ENCODE data around the gene RARB. TPM values are rescaled to one million over a fixed set of nuclear protein-coding genes. Genes with fewer than 3 reads are reported as not detected.

Gene RARB
- total RNA-seq, 4 donors from 2014 or later: 2.6 to 11.2 (median 3.4) TPM

DNA sequence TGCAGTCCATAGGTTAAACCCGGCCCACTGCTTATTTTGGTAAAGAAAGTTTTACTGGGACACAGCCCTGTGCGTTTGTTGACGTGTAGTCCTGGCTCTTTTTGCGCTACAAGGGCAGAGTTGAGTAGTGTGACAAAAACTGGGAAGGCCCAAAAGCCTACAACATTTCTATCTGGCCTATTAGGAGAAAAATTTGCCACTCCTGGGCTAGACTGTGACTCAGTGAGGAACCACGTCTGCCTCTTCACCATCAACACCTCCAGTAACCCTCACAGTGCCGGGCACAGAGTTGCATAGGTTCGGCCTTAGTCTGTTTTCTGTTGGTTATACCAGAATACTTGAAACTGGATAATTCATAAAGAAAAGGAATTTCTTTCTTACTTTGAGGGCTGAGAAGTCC lies 126.3 kb downstream of the RARB start:
- TF ChIP-seq, protein P1, sequence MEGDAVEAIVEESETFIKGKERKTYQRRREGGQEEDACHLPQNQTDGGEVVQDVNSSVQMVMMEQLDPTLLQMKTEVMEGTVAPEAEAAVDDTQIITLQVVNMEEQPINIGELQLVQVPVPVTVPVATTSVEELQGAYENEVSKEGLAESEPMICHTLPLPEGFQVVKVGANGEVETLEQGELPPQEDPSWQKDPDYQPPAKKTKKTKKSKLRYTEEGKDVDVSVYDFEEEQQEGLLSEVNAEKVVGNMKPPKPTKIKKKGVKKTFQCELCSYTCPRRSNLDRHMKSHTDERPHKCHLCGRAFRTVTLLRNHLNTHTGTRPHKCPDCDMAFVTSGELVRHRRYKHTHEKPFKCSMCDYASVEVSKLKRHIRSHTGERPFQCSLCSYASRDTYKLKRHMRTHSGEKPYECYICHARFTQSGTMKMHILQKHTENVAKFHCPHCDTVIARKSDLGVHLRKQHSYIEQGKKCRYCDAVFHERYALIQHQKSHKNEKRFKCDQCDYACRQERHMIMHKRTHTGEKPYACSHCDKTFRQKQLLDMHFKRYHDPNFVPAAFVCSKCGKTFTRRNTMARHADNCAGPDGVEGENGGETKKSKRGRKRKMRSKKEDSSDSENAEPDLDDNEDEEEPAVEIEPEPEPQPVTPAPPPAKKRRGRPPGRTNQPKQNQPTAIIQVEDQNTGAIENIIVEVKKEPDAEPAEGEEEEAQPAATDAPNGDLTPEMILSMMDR (IDR thresholded peaks at IDR 0.05): no peak
- DNase-seq (ENCODE audit: low spot score) (no peak), ATAC-seq (ENCODE audit: low FRiP score) (no peak)

- DNase-seq (ENCODE audit: low spot score): no peak
- TF ChIP-seq, protein P1 (IDR thresholded peaks at IDR 0.05): no peak
- ATAC-seq (ENCODE audit: low FRiP score): no peak
Measured at GRCh38 chr3:25555695-25556437, 127.8 kb downstream of the RARB start.

DNA sequence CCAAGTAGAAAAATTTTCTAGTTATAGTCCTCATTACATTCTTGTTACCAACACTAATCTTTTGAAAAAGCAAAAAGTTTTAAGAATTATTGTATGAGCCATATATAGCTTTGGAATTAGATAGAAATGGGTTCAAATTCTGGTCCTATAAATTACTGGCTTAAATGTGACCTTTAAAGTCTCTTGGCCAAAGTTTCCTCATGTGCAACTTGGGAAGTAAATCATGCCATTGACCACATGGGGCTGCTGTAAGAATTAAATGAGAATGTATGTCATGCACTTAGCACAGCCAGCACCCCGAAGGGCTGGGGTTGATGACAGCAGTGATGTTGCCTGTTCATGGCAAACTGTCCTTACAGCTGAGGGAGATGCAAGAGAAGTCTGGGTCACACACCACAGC lies 128.4 kb downstream of the RARB start:
- TF ChIP-seq, protein P1 (IDR thresholded peaks at IDR 0.05): no peak
- ATAC-seq (ENCODE audit: low FRiP score) (no peak), DNase-seq (ENCODE audit: low spot score) (no peak)

DNA sequence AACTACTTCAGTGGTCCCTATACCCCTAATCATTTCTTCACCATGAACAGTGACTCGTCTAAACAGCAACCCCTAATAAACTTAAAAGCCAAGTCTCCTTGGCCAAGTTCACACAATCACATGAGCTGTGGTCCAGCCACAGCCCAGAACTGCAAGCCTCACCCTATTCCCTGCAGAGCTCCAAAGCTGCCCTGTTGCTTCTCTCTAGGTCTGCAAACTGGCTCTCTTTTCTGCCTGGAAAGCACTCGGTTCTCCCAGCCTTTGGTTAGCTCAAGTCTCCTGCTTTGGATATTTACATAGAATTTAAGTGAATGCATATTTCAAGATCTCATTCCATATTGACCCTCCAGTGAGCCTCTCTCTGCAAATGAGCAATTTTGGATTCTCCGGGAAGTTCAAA lies 129.6 kb downstream of the RARB start:
- no peak for ATAC-seq (ENCODE audit: low FRiP score)

GRCh38 chr3:25558121-25558520 lies 130.1 kb downstream of the RARB start:
- ATAC-seq (ENCODE audit: low FRiP score): no peak
- TF ChIP-seq, protein P1 (IDR thresholded peaks at IDR 0.05): no peak
- DNase-seq (ENCODE audit: low spot score): no peak

More for the DNA sequence above, 129.6 kb downstream of the RARB start:
- DNase-seq (ENCODE audit: low spot score): no peak
- TF ChIP-seq, protein P1 (IDR thresholded peaks at IDR 0.05): no peak

DNA sequence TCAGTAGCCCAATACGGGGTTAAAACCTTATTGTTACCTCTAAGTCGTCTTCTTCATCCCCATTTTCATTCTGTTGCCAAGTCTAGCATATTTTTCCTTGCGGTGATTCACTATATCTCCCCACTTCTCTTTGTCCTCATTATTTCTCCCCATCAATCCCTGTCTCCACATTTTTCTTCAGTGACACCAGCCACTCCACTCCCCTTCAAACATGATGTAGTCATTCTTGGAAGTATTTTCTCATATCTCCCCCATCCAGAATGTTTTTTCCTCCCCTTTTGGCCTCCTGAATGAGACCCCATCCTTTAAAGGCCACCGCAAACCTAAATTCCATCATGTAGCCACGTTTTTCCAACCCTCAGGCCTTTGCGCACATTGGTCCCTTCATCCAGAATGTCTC lies 130.7 kb downstream of the RARB start:
- TF ChIP-seq, protein P1 (IDR thresholded peaks at IDR 0.05): no peak
- ATAC-seq (ENCODE audit: low FRiP score) (no peak), DNase-seq (ENCODE audit: low spot score) (no peak)

DNA sequence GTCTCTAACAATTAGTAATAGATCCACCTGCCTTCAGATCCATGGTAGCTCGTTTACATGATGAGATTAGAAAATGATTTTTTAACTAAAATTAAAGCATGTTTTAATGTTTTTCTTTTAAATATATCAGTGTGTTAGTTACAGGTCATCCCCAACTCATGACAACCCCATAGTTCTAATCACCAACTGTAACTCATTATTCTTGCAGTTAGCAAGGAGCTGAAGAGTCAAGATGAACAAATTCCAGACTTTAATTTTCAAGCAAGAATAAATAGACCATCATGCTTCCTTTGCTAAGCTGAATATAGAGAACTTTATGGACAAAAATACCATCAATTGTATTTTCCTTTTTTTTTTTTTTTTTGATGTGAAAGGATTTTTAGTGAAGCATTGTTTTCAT lies 135.5 kb downstream of the RARB start:
- ATAC-seq (ENCODE audit: low FRiP score) (no peak), DNase-seq (ENCODE audit: low spot score) (no peak)
- TF ChIP-seq, protein P1 (IDR thresholded peaks at IDR 0.05): no peak
